OCI-LY1 (cell line): ENCODE results near the gene EHMT2.

Experiments
- EZH2 ChIP-seq: fragments of 200-600 bp; sonication (generic), shearing (Covaris generic); IDR thresholded peaks from 2 replicates; pipeline ENCODE4 v1.8.0; 2017; ENCODE audit warnings: borderline replicate concordance, mixed run types, mild to moderate bottlenecking, antibody characterized with exemption, low read length, moderate library complexity, mixed read lengths
- TF ChIP-seq, protein P1 (sequence below): fragments of 200-600 bp; sonication (generic), shearing (Covaris generic); IDR thresholded peaks from 2 replicates; pipeline ENCODE4 v1.5.1; 2017; ENCODE audit warnings: mild to moderate bottlenecking, antibody characterized with exemption, low read length, moderate library complexity, mixed read lengths

DNA sequence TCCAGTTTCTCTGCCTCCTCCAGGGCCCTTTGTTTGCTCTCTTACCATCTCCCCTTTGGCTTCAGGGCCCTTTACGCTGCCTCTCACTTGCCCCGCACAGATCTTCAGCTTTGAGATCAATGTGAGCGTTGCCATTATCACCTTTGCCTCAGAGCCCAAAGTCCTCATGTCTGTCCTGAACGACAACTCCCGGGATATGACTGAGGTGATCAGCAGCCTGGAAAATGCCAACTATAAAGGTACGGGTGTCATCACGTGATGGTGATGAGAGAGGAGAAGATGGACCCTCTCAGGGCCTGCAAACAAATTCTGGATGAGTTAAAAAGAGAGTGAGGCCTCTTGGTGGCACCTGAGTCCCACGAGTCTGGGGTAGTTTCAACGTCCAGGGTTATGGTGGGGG is 38.3 kb upstream of the EHMT2 start:
- TF ChIP-seq, protein P1, sequence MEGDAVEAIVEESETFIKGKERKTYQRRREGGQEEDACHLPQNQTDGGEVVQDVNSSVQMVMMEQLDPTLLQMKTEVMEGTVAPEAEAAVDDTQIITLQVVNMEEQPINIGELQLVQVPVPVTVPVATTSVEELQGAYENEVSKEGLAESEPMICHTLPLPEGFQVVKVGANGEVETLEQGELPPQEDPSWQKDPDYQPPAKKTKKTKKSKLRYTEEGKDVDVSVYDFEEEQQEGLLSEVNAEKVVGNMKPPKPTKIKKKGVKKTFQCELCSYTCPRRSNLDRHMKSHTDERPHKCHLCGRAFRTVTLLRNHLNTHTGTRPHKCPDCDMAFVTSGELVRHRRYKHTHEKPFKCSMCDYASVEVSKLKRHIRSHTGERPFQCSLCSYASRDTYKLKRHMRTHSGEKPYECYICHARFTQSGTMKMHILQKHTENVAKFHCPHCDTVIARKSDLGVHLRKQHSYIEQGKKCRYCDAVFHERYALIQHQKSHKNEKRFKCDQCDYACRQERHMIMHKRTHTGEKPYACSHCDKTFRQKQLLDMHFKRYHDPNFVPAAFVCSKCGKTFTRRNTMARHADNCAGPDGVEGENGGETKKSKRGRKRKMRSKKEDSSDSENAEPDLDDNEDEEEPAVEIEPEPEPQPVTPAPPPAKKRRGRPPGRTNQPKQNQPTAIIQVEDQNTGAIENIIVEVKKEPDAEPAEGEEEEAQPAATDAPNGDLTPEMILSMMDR: no peak
- TF ChIP-seq EZH2: no peak
